ENCODE data around the gene ARID5B.

The ARID5B gene

DNA sequence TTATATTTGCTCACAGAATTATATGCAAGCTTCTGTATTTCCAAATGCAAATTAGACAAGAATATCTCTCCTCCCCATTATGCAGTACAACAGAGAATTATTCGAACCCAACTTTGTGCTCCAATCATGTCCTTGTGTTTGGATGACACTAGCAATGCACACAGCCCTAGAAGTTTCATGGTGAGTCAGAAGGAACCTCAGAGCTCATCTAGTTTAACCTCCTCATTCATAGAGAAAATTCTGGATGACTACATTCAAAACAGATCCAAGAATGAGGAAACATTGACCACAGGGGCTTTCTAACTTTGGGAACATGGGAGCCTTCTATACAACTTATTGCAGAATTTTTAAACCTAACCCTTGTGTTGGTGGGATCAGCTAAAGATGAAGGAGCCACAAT lies 12.8 kb upstream of the ARID5B start:
- no peak for DNase-seq (ENCODE audit: low spot score)

GRCh38 chr10:61890430-61890829 lies 11.1 kb upstream of the ARID5B start:
- DNase-seq (ENCODE audit: low spot score): no peak

DNA sequence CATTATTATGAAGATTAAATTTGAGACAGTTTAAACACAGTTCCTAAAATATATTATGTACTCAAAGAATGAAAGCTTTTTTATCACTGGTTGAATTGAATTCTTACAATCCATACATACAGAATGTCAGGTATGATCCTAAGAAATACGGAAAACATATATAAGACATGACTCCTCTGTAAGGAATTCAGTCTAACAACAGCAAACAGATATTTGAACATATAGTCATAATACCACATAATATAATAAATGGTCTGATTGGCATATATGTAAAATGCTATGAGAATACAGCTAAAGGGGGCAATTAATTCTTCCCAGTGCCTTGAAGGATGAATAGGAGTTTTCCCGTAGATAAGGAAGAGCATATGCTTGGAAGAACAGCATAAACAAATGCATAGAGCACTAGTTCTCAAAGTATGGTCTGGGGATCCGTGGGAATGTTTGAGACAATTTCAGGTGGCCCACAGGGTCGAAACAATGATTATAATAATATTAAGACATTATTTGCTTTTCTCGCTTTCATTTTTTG lies 10.6 kb upstream of the ARID5B start:
- no peak for DNase-seq (ENCODE audit: low spot score)

GRCh38 chr10:61891906-61892585 lies 9.5 kb upstream of the ARID5B start:
- no peak for DNase-seq (ENCODE audit: low spot score)

DNA sequence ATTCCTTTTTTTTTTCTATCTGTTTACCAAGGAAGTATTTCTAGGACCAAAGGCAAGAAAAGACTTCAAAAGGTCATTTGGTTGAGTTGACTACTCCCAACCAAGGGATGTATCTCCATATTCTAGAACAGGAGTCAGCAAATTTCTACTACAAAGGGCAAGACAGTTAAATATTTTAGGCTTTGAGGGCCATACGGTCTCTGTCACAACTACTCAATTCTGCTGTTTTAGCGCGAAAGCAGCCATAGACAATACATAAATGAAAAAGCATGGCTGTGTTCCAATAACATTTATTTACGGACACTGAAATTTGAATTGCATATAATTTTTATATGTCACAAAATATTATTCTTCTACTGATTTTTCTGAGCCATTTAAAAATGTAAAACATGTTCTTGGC lies 8.5 kb upstream of the ARID5B start:
- no peak for DNase-seq (ENCODE audit: low spot score)

DNA sequence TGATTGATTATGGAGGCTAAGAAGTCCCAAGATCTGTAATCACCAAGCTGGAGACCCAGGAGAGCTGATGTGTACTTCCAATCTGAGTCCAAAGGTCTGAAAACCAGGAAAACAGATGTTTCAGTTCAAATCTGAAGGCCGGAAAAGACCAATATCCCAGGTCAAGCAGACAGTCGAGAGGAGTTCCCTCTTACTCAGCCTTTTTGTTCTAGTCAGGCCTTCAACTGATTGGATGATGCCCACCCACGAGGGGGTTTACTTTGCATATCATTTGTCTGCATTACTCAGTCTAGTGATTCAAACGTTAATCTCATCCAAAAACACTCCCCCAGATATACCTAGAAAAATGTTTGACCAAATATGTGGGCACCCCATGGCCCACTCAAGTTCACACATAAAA lies 7.4 kb upstream of the ARID5B start:
- no peak for DNase-seq (ENCODE audit: low spot score)

- DNase-seq (ENCODE audit: low spot score): no peak
Observed at GRCh38 chr10:61895898-61896600, 5.5 kb upstream of the ARID5B start.

- peak; percentile 65 for DNase-seq (ENCODE audit: low spot score)
Observed at GRCh38 chr10:61896854-61897661, 4.4 kb upstream of the ARID5B start.

DNA sequence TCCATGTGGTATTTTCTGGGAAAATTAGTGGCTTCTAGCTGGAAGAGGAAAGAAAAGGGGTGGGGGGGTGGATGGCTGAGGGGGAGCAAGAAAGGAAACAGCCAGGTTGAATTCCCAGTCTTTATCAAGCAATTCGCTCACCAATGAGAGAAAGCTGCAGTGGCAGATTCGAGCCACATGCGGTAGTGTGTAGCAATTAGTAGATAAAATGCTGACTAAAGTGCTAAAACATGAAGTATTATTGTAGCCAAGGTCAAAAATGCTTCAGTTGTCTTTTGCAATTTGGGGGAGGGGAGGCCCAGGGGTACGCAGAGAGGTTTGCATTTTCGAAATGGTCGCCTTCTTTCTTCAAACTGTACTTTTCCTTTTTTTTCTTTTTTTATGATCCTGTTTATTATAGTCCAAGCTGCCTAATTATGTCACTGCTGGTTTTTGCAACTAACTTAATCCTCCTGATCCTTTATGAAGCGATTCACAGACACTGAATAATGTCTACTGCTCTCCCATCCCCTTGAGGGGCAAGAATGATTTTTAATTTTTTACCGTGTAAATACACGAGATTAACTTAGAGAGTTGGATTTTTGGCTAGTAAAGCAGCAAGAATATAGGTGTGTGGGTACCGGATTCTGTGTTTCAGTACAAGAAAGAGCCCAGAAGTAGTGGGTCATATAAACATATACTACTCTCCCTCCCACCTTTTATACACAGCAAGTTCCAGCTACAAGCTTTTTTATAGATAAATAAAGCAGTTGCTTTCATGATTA lies 3.6 kb upstream of the ARID5B start:
- DNase-seq (ENCODE audit: low spot score): no peak

DNA sequence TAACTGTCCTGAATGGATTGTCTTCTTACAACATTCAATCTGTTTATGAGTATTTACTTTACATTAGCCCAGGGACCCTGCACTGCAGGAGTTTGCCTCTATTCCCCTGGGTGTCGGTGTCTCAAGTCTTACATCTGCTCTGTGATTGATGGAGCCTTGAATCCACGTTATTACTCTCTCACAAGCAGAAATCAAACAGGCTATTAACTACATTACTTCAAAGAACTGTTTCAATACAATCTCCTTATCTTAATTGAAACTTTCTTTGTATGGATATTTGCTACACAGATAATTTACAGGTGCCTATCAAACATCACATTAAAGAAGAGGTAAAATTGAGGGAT lies 3.1 kb upstream of the ARID5B start:
- no peak for DNase-seq (ENCODE audit: low spot score)

DNA sequence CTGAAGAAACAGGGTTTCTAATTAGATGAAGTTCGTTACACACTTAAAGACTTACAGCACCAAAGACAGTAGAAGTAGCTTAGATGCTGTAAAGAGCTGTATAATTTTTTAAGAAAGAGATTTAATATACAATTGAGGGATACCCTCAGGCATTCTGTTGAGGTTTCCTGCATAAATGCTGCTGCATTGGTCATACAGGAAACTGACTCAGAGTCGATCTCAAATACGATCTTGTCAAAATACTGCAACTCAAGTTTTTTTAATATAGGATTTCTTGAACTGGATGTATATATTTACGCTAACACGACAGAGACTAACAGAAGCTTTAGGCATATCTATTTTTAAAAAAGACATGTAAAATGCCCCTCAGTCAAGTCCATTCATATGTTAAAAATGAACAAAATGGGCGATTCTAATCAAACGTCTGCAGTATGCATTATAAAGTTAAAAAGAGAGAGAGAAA lies 2.4 kb upstream of the ARID5B start:
- DNase-seq (ENCODE audit: low spot score): no peak

DNA sequence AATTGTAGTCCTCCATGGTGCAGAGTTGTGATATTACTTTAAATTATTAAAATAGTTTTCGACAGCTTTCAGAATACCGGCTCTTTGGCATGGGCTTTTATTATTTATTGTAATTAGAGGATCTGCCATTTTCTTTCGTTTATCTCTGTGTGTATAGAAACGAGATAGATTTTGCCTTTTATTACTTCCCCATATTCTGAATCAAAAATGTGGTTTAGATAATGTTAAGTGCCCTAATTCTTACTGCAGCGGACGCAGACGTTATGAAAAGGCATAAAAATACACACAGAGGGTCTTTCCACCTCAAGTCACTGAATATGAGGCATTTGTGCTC lies 1.9 kb upstream of the ARID5B start:
- DNase-seq (ENCODE audit: low spot score): no peak

DNA sequence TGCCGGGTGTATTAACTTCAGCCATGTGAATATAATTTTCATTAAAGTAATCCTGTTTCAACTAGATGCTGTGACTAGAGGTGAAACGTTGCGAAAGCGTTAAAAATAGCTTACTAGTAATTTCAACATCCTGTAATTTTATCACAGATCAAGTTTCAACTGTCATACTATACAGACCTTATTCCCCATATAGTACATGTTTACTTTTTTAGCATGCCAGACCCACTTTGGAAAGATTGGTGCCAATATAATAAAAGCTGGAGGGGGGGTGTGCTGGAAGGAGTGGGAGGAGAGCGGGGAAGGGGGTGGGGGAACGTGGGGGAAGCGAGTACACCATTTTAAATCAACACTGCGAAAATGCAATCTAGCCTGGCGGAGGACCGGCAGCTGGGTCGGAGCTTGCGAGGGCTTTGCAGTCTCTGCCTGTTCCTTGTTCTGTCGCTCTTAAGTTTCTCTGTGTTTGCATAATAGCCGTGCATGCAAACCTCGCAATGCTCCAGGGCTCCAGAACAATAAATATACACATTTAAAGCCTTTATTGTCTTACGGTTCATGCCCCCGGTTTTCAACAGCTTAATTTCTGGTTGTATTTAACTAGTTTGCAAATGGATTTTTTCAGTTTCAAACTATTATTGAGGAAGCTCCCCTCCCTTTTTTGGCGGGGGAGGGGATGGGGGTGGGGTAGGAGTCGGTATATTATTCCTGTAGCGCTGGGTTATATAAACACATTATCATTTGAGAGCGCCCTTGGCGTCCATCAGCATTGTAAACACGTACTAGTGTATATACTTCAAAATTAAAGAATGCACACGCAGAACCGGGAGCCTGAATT lies 1.3 kb upstream of the ARID5B start:
- DNase-seq (ENCODE audit: low spot score): no peak

- DNase-seq (ENCODE audit: low spot score): no peak
Observed at GRCh38 chr10:61901829-61902444, 438 bp downstream of the ARID5B start.

DNA sequence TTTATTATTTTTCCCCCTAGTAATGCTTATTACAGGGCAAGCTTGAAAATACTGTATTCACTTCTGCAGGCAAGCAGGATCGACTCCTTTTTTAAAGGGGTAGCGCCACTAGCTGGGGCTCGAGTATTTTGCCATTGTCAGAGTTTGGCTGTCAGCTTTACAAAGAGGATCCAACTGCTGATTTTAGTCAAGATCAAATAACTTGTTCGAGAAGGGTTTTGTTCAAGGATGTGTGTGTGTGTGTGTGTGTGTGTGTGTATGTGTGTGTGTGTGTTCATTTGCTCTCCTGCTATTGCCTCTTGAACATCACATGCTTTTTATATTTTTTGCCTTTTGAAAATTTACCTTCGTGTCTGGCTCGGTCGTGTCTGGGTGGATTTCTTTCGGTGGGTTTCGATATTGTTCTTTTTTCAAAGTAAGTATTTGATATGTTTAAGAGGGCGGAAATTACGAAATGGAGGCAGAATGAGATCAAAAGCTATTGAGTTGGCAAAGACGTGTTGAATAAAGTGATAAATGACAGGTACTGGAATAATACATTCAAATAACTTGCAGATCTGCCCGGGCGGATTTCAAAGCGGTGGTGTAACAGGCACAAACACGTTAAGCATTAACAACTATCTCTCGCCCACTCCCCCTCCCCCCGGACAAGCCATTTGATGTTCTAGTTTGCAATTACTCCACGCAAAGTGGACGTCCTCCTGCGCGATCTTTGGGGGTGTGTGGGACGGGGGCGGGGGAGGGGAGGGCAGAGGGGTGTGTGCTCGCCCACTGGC lies 1.1 kb downstream of the ARID5B start:
- DNase-seq (ENCODE audit: low spot score): no peak

GRCh38 chr10:61903221-61903927 lies 1.9 kb downstream of the ARID5B start:
- DNase-seq (ENCODE audit: low spot score): no peak

DNA sequence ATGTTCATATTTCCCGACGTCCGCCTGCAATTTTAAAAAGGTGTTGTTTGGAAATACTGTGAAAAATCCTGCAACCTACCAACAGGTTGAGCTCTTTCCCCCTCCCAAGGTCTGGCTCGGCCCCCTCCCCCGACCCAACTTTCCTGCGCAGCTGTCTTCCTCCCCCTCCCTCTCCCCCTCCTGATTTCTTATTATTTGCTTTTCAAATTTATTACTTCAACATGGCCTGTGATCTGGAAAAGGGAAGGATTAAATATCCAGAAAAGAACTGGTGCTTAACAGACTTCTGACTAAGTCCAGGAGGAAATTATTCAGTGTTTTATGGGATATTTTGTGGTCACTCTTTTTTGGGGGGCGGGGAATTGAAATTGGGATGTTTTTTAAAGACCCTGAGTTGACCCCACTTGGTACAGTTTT lies 2.4 kb downstream of the ARID5B start:
- no peak for DNase-seq (ENCODE audit: low spot score)

DNA sequence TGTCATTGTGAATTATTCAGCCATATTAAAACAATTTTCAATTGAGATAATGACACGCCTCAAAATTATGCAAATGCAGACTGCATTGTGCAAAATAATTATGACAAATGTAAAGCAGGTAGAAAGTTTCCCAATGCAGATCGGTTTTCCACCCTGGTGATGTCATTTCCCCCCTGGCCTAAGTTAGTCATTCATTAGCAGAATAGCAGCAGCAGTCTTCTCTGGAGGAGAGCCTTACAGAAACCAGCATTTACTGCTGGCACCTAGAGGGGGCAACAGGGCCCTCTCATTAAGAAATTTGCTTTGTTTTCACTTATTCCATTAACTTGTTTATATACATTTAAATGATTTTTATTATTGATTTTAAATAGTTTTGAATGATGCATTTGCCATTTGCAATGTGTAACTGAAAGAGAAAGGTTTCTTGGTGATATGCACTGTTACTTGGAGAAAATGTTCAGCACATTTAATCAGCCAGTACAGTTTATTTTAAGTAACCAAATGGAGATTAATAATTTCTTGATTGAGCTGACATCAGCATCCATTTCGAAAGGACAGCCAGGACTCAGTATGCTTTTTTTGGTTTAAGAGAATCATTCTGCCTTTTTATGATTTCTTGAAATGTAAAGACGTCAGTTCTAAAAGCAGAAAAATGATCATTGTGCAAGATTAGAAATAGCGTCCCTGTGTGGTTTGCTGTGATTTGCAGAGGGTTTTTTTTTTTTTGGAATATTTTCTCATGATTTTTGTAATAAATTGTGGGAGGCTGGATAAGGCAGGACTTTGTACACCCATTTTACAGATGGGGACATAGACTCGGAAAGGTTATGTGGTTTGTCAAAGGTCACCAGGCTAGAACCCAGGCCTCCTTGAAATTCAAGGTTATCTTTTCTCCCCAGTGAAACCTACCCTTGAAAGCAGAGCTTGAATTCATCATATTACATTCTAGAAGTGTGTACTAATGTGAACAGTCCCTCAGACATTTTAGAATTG lies 3.5 kb downstream of the ARID5B start:
- DNase-seq (ENCODE audit: low spot score): no peak

All from hematopoietic multipotent progenitor cell treated with erythropoietin and hydrocortisone succinate and interleukin-3 and kit ligand, for 15 days (in vitro differentiated cells).